HG02981 (cell line): ENCODE results near the gene ITPR3.

Experiments used
- ATAC-seq: cut with Tn5 transposase; IDR thresholded peaks from one replicate; pipeline ENCODE4 v1.9.1; 2021; ENCODE audit warnings: mild to moderate bottlenecking, moderate library complexity; ENCODE audit not compliant: unreplicated experiment

ITPR3 gene

GRCh38 chr6:33683576-33684427 is 62.7 kb downstream of the ITPR3 start:
- no peak for ATAC-seq

GRCh38 chr6:33684428-33684896 is 63.3 kb downstream of the ITPR3 start:
- no peak for ATAC-seq

- ATAC-seq: no peak
These were observed 63.9 kb downstream of the ITPR3 start for GRCh38 chr6:33684983-33685382.

GRCh38 chr6:33685411-33686224 is 64.5 kb downstream of the ITPR3 start:
- no peak for ATAC-seq

- ATAC-seq: no peak
These were observed 65.3 kb downstream of the ITPR3 start for GRCh38 chr6:33686225-33686924.

- ATAC-seq: no peak
These were observed 66.2 kb downstream of the ITPR3 start for GRCh38 chr6:33686981-33687975.

- ATAC-seq: no peak
These were observed 66.9 kb downstream of the ITPR3 start for GRCh38 chr6:33688006-33688405.

GRCh38 chr6:33688451-33689147 is 67.5 kb downstream of the ITPR3 start:
- no peak for ATAC-seq

GRCh38 chr6:33689148-33689494 is 68.0 kb downstream of the ITPR3 start:
- ATAC-seq: no peak

GRCh38 chr6:33689879-33690278 is 68.8 kb downstream of the ITPR3 start:
- ATAC-seq: no peak

GRCh38 chr6:33690766-33691165 is 69.6 kb downstream of the ITPR3 start:
- no peak for ATAC-seq

GRCh38 chr6:33691456-33692077 is 70.4 kb downstream of the ITPR3 start:
- ATAC-seq: no peak

- ATAC-seq: no peak
These were observed 71.1 kb downstream of the ITPR3 start for GRCh38 chr6:33692078-33692759.

- ATAC-seq: no peak
These were observed 71.6 kb downstream of the ITPR3 start for GRCh38 chr6:33692760-33693158.

GRCh38 chr6:33693186-33694105 is 72.3 kb downstream of the ITPR3 start:
- ATAC-seq: no peak

- no peak for ATAC-seq
These were observed 73.3 kb downstream of the ITPR3 start for GRCh38 chr6:33694401-33694931.

- ATAC-seq: no peak
These were observed 73.9 kb downstream of the ITPR3 start for GRCh38 chr6:33694977-33695376.
